LNCaP clone FGC (cell line): ENCODE measurements around the gene SPON1.

Experiments
- DNase-seq: peaks from one replicate; pipeline ENCODE4 v3.0.0-alpha.2; 2011; ENCODE audit warnings: low read depth
- H3K4me3 ChIP-seq: 2 replicates; pipeline ENCODE4 v1.5.1; 2011; ENCODE audit warnings: mild to moderate bottlenecking, low read depth, low read length, control low read depth
- CTCF ChIP-seq: IDR thresholded peaks from 2 replicates; pipeline ENCODE4 v1.5.1; 2012; ENCODE audit warnings: mild to moderate bottlenecking; ENCODE audit not compliant: control insufficient read depth, insufficient read depth; ENCODE audit errors: extremely low read depth

Gene SPON1

GRCh38 chr11:14184028-14184940, 221.8 kb downstream of the SPON1 start:
- H3K4me3 ChIP-seq: no peak overlapping the region
- no peak for DNase-seq
- TF ChIP-seq CTCF: no peak

GRCh38 chr11:14185461-14185860, 222.9 kb downstream of the SPON1 start:
- H3K4me3 ChIP-seq: no peak overlapping the region
- DNase-seq: no peak
- no peak for TF ChIP-seq CTCF

GRCh38 chr11:14186046-14186775, 223.7 kb downstream of the SPON1 start:
- no peak overlapping the region for H3K4me3 ChIP-seq
- no peak for TF ChIP-seq CTCF
- no peak for DNase-seq

- TF ChIP-seq CTCF: no peak
- no peak for DNase-seq
- H3K4me3 ChIP-seq: no peak overlapping the region
These were observed 227.4 kb downstream of the SPON1 start for GRCh38 chr11:14189874-14190273.

- DNase-seq: no peak
- H3K4me3 ChIP-seq: no peak overlapping the region
- 0 out of 2 replicates have a peak, but pooled peaks have one; percentile 3 for TF ChIP-seq CTCF
These were observed 228.7 kb downstream of the SPON1 start for GRCh38 chr11:14190992-14191778.

- DNase-seq: no peak
- no peak for TF ChIP-seq CTCF
- no peak overlapping the region for H3K4me3 ChIP-seq
These were observed 231.1 kb downstream of the SPON1 start for GRCh38 chr11:14193644-14194043.
